ENCODE results near the gene CPNE5. TPM values are rescaled to one million over a fixed set of nuclear protein-coding genes. Genes with fewer than 3 reads are reported as not detected.

Gene CPNE5
- total and polyA plus RNA-seq, 9 of the 15 experiments (the other 6 are each of a cell fraction or from before 2014, with no cell fraction given) = 0.14 to 1.0 (median 0.46) TPM; not detected in 2

DNA sequence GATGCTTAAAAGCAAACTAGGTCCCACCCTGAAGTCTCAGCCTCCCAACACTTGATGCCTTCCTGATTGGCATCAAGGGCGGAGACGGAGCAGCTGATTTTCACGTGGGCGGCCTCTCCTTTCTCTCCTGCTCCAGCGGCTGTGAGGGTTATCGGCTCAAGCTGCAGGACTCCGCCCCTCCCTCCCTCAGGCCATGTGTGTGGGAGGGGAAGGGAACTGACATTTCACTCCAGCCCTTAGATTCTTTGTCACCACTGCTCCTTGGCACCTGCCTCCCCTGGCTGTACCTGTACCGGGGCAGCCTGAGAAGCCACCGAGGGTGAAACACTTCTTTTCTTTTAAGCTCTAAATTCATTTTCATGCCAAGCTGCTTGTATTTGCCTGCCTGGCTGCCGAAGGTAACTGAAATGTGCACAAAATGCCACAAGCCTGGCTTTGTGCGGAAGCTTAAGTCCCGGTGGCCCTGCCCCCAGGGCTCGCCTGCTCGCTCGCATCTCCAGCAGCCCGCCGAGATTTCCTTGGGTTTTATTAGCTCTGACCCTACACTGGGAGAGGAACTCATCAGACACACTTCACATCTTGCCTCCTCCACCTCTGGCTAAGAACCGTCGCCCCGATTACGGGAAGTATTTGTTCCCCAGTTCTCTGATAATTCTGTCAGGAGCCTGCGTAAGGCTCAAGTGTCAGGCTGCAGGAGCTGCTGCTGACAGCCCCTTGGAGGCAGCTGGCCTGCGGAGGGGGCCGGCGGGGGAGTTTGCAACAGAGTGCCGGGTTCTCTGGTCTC is 9.6 kb upstream of the CPNE5 start (continued):
- TF ChIP-seq ZNF436 (CRISPR knock-in tag; IDR thresholded peaks at IDR 0.05) = no peak
- TF ChIP-seq OTX1 (CRISPR knock-in tag; IDR thresholded peaks at IDR 0.05) = no peak
- TF ChIP-seq GATAD2B (IDR thresholded peaks at IDR 0.05; ENCODE audit: borderline replicate concordance) = no peak
- no peak for TF ChIP-seq RBM17 (IDR thresholded peaks at IDR 0.05; ENCODE audit: borderline replicate concordance, low read depth, low read length)
- TF ChIP-seq, protein P1, sequence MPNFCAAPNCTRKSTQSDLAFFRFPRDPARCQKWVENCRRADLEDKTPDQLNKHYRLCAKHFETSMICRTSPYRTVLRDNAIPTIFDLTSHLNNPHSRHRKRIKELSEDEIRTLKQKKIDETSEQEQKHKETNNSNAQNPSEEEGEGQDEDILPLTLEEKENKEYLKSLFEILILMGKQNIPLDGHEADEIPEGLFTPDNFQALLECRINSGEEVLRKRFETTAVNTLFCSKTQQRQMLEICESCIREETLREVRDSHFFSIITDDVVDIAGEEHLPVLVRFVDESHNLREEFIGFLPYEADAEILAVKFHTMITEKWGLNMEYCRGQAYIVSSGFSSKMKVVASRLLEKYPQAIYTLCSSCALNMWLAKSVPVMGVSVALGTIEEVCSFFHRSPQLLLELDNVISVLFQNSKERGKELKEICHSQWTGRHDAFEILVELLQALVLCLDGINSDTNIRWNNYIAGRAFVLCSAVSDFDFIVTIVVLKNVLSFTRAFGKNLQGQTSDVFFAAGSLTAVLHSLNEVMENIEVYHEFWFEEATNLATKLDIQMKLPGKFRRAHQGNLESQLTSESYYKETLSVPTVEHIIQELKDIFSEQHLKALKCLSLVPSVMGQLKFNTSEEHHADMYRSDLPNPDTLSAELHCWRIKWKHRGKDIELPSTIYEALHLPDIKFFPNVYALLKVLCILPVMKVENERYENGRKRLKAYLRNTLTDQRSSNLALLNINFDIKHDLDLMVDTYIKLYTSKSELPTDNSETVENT (CRISPR knock-in tag; IDR thresholded peaks at IDR 0.05) = no peak
- TF ChIP-seq TSC22D4 (tag; IDR thresholded peaks at IDR 0.05) = no peak
- TF ChIP-seq, protein P2, sequence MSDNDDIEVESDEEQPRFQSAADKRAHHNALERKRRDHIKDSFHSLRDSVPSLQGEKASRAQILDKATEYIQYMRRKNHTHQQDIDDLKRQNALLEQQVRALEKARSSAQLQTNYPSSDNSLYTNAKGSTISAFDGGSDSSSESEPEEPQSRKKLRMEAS (CRISPR knock-in tag; IDR thresholded peaks at IDR 0.05) = peak; percentile 95
- TF ChIP-seq, protein P3, sequence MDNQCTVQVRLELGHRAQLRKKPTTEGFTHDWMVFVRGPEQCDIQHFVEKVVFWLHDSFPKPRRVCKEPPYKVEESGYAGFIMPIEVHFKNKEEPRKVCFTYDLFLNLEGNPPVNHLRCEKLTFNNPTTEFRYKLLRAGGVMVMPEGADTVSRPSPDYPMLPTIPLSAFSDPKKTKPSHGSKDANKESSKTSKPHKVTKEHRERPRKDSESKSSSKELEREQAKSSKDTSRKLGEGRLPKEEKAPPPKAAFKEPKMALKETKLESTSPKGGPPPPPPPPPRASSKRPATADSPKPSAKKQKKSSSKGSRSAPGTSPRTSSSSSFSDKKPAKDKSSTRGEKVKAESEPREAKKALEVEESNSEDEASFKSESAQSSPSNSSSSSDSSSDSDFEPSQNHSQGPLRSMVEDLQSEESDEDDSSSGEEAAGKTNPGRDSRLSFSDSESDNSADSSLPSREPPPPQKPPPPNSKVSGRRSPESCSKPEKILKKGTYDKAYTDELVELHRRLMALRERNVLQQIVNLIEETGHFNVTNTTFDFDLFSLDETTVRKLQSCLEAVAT (IDR thresholded peaks at IDR 0.05) = no peak
- TF ChIP-seq, protein P4, sequence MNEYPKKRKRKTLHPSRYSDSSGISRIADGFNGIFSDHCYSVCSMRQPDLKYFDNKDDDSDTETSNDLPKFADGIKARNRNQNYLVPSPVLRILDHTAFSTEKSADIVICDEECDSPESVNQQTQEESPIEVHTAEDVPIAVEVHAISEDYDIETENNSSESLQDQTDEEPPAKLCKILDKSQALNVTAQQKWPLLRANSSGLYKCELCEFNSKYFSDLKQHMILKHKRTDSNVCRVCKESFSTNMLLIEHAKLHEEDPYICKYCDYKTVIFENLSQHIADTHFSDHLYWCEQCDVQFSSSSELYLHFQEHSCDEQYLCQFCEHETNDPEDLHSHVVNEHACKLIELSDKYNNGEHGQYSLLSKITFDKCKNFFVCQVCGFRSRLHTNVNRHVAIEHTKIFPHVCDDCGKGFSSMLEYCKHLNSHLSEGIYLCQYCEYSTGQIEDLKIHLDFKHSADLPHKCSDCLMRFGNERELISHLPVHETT (CRISPR knock-in tag; conservative IDR thresholded peaks at IDR 0.05 in 1 of 2, IDR thresholded peaks at IDR 0.05 in 1 of 2) = no peak
- TF ChIP-seq, protein P5, sequence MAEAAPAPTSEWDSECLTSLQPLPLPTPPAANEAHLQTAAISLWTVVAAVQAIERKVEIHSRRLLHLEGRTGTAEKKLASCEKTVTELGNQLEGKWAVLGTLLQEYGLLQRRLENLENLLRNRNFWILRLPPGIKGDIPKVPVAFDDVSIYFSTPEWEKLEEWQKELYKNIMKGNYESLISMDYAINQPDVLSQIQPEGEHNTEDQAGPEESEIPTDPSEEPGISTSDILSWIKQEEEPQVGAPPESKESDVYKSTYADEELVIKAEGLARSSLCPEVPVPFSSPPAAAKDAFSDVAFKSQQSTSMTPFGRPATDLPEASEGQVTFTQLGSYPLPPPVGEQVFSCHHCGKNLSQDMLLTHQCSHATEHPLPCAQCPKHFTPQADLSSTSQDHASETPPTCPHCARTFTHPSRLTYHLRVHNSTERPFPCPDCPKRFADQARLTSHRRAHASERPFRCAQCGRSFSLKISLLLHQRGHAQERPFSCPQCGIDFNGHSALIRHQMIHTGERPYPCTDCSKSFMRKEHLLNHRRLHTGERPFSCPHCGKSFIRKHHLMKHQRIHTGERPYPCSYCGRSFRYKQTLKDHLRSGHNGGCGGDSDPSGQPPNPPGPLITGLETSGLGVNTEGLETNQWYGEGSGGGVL (CRISPR knock-in tag; IDR thresholded peaks at IDR 0.05) = no peak
- no peak for TF ChIP-seq ZKSCAN3 (CRISPR knock-in tag; IDR thresholded peaks at IDR 0.05)
- no peak for TF ChIP-seq SMAD2 (IDR thresholded peaks at IDR 0.05; ENCODE audit: low read depth, low read length)
- no peak for TF ChIP-seq NR2C2 (CRISPR knock-in tag; IDR thresholded peaks at IDR 0.05)
- TF ChIP-seq NR2C2 (tag; IDR thresholded peaks at IDR 0.05) = peak; percentile 78
- TF ChIP-seq HLTF (IDR thresholded peaks at IDR 0.05) = no peak
- no peak for TF ChIP-seq ZNF212 (CRISPR knock-in tag; IDR thresholded peaks at IDR 0.05)
- TF ChIP-seq, protein P6, sequence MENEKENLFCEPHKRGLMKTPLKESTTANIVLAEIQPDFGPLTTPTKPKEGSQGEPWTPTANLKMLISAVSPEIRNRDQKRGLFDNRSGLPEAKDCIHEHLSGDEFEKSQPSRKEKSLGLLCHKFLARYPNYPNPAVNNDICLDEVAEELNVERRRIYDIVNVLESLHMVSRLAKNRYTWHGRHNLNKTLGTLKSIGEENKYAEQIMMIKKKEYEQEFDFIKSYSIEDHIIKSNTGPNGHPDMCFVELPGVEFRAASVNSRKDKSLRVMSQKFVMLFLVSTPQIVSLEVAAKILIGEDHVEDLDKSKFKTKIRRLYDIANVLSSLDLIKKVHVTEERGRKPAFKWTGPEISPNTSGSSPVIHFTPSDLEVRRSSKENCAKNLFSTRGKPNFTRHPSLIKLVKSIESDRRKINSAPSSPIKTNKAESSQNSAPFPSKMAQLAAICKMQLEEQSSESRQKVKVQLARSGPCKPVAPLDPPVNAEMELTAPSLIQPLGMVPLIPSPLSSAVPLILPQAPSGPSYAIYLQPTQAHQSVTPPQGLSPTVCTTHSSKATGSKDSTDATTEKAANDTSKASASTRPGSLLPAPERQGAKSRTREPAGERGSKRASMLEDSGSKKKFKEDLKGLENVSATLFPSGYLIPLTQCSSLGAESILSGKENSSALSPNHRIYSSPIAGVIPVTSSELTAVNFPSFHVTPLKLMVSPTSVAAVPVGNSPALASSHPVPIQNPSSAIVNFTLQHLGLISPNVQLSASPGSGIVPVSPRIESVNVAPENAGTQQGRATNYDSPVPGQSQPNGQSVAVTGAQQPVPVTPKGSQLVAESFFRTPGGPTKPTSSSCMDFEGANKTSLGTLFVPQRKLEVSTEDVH (IDR thresholded peaks at IDR 0.05; ENCODE audit: low read depth, partially characterized antibody) = no peak
- peak; percentile 58; the same call in 1 of the 2 replicates for TF ChIP-seq RNF2 (IDR thresholded peaks at IDR 0.05)
